ENCODE measurements around the gene UHRF2. TPM values are rescaled to one million over a fixed set of nuclear protein-coding genes. Genes with fewer than 3 reads are reported as not detected.

UHRF2 gene
- total RNA-seq, 6 experiments from 2014 or later, result 23.3 to 34.9 (median 26.2) TPM

GRCh38 chr9:6467006-6467625 lies 54.1 kb downstream of the UHRF2 start:
- Mint-ChIP-seq H3K27ac (no peak overlapping the region), H3K9me3 (no peaks in the 10 kb centered on the region), H3K27me3 (ENCODE audit: insufficient read depth) (no peaks in the 10 kb centered on the region), H3K4me1 (ENCODE audit: low read depth) (peaks cover 30% of the 10 kb centered on the region), H3K36me3 (ENCODE audit: low read depth) (peaks cover 21% of the 10 kb centered on the region; the same call in 1 of the 2 replicates), H3K4me3 (no peak overlapping the region)
- no peak for DNase-seq
- no peak for TF ChIP-seq CTCF (IDR thresholded peaks at IDR 0.05)

- Mint-ChIP-seq H3K4me1 (ENCODE audit: low read depth) (peaks cover 34% of the 10 kb centered on the region), H3K4me3 (no peak overlapping the region), H3K36me3 (ENCODE audit: low read depth) (peaks cover 18% of the 10 kb centered on the region; the same call in 1 of the 2 replicates), H3K9me3 (no peaks in the 10 kb centered on the region), H3K27me3 (ENCODE audit: insufficient read depth) (no peaks in the 10 kb centered on the region), H3K27ac (no peak overlapping the region)
- DNase-seq, result no peak
- no peak for TF ChIP-seq CTCF (IDR thresholded peaks at IDR 0.05)
Measured at GRCh38 chr9:6471231-6471850, 58.3 kb downstream of the UHRF2 start.

- Mint-ChIP-seq H3K27me3 (ENCODE audit: insufficient read depth) (no peaks in the 10 kb centered on the region), H3K36me3 (ENCODE audit: low read depth) (peaks cover 7% of the 10 kb centered on the region; the same call in 1 of the 2 replicates), H3K9me3 (no peaks in the 10 kb centered on the region), H3K27ac (no peak overlapping the region), H3K4me3 (no peak overlapping the region), H3K4me1 (ENCODE audit: low read depth) (peaks cover 17% of the 10 kb centered on the region)
- no peak for TF ChIP-seq CTCF (IDR thresholded peaks at IDR 0.05)
- DNase-seq, result no peak
Measured at GRCh38 chr9:6473151-6473550, 60.2 kb downstream of the UHRF2 start.

GRCh38 chr9:6479959-6480358 lies 67.0 kb downstream of the UHRF2 start:
- no peaks in the 10 kb centered on the region for H3K4me1 Mint-ChIP-seq (ENCODE audit: low read depth)
- H3K27ac Mint-ChIP-seq, result no peak overlapping the region
- no peak for TF ChIP-seq CTCF (IDR thresholded peaks at IDR 0.05)
- no peaks in the 10 kb centered on the region for H3K9me3 Mint-ChIP-seq
- H3K36me3 Mint-ChIP-seq (ENCODE audit: low read depth), result peaks cover 19% of the 10 kb centered on the region
- H3K4me3 Mint-ChIP-seq, result no peak overlapping the region
- no peaks in the 10 kb centered on the region; the same call in 1 of the 2 replicates for H3K27me3 Mint-ChIP-seq (ENCODE audit: insufficient read depth)
- no peak for DNase-seq

- Mint-ChIP-seq H3K4me3 (no peak overlapping the region), H3K4me1 (ENCODE audit: low read depth) (no peaks in the 10 kb centered on the region), H3K9me3 (no peaks in the 10 kb centered on the region), H3K27ac (no peak overlapping the region), H3K27me3 (ENCODE audit: insufficient read depth) (no peaks in the 10 kb centered on the region; the same call in 1 of the 2 replicates), H3K36me3 (ENCODE audit: low read depth) (peaks cover 22% of the 10 kb centered on the region)
- TF ChIP-seq CTCF (IDR thresholded peaks at IDR 0.05), result no peak
- DNase-seq, result no peak
Measured at GRCh38 chr9:6484210-6484609, 71.2 kb downstream of the UHRF2 start.
